HL-60 (cell line): ENCODE measurements around the gene NDNF.

Experiments used
- CTCF ChIP-seq: IDR thresholded peaks from one replicate; pipeline ENCODE4 v1.5.1; 2011; ENCODE audit warnings: low read length, control low read depth, inconsistent platforms; ENCODE audit not compliant: insufficient read depth
- REST ChIP-seq: IDR thresholded peaks from 2 replicates; pipeline ENCODE4 v1.6.1; 2012; ENCODE audit warnings: low read depth; ENCODE audit not compliant: insufficient replicate concordance

GRCh38 chr4:121064482-121064881 lies 7.9 kb downstream of the NDNF start:
- TF ChIP-seq REST (no peak), CTCF (no peak)
